CD4-positive, alpha-beta T cell treated with Interleukin-15 for 1 hour (primary cell): ENCODE measurements around the gene RNF213.
"Not testable (repeated sequence)": the region's sequence is repeated elsewhere in the genome, so short reads cannot be mapped to it uniquely, and the experiment has no call there.

Experiments used
- DNase-seq: peaks from one replicate; pipeline ENCODE4 v3.0.0-alpha.2; 2020

Gene RNF213

GRCh38 chr17:80272366-80272765 lies 11.7 kb downstream of the RNF213 start:
- no peak for DNase-seq

GRCh38 chr17:80274331-80274730 lies 13.7 kb downstream of the RNF213 start:
- DNase-seq: no peak

- DNase-seq: no peak
Observed at GRCh38 chr17:80274871-80275449, 14.3 kb downstream of the RNF213 start.

- not testable (repeated sequence) for DNase-seq
Observed at GRCh38 chr17:80275857-80276256, 15.2 kb downstream of the RNF213 start.

- DNase-seq: no peak
Observed at GRCh38 chr17:80277751-80278671, 17.4 kb downstream of the RNF213 start.

- DNase-seq: no peak
Observed at GRCh38 chr17:80279895-80280294, 19.2 kb downstream of the RNF213 start.

GRCh38 chr17:80281516-80281915 lies 20.9 kb downstream of the RNF213 start:
- DNase-seq: no peak

GRCh38 chr17:80283116-80283852 lies 22.6 kb downstream of the RNF213 start:
- no peak for DNase-seq

- no peak for DNase-seq
Observed at GRCh38 chr17:80284631-80285030, 24.0 kb downstream of the RNF213 start.

GRCh38 chr17:80285237-80285920 lies 24.7 kb downstream of the RNF213 start:
- DNase-seq: no peak

- no peak for DNase-seq
Observed at GRCh38 chr17:80286638-80286960, 25.9 kb downstream of the RNF213 start.

GRCh38 chr17:80287038-80287437 lies 26.4 kb downstream of the RNF213 start:
- no peak for DNase-seq

GRCh38 chr17:80287806-80288567 lies 27.3 kb downstream of the RNF213 start:
- no peak for DNase-seq

- no peak for DNase-seq
Observed at GRCh38 chr17:80289616-80290015, 29.0 kb downstream of the RNF213 start.

GRCh38 chr17:80290156-80290555 lies 29.5 kb downstream of the RNF213 start:
- no peak for DNase-seq

GRCh38 chr17:80291260-80291659 lies 30.6 kb downstream of the RNF213 start:
- DNase-seq: no peak

GRCh38 chr17:80291691-80292487 lies 31.2 kb downstream of the RNF213 start:
- no peak for DNase-seq

- DNase-seq: peak; percentile 12
Observed at GRCh38 chr17:80292521-80292971, 31.9 kb downstream of the RNF213 start.

- no peak for DNase-seq
Observed at GRCh38 chr17:80294210-80294609, 33.6 kb downstream of the RNF213 start.

- DNase-seq: no peak
Observed at GRCh38 chr17:80294653-80295052, 34.0 kb downstream of the RNF213 start.

GRCh38 chr17:80295146-80295545 lies 34.5 kb downstream of the RNF213 start:
- no peak for DNase-seq
